A549 (cell line): ENCODE data around the gene ODAD4. TPM values are rescaled to one million over a fixed set of nuclear protein-coding genes. Genes with fewer than 3 reads are reported as not detected.
A peak's percentile ranks its signal among the peaks of the same experiment; 100 is the strongest.

ENCODE experiments used
- ATAC-seq, 2 experiments: fragments of 200-7000 bp in 1 of 2; fragments of >200 bp in 1 of 2; cut with Nextera tagmentation in 1 of 2; cut with Tn5 transposase in 1 of 2; 3 replicates each; pipeline versions ENCODE4 v1.8.0 to v1.9.1; 2018 to 2020; ENCODE audit warnings: mild to moderate bottlenecking in 1 of 2, moderate library complexity in 1 of 2
- CTCF ChIA-PET: fragments of 300-600 bp; sonication (Branson Sonifier 250); formaldehyde crosslinking; extraction: SDS; loops from one replicate; lab custom pipeline; 2021; ENCODE audit warnings: antibody characterized with exemption, inconsistent platforms; lab: Yijun Ruan, JAX
- POLR2A ChIA-PET: fragments of 350-600 bp; formaldehyde crosslinking; extraction: SDS; loops from one replicate; lab custom pipeline; 2021; ENCODE audit warnings: antibody characterized with exemption, inconsistent platforms; lab: Yijun Ruan, JAX
- DNase-seq, 2 experiments: peaks; one replicate each; pipeline versions ENCODE4 v3.0.0 to v3.0.0-alpha.2; 2011 to 2016; ENCODE audit warnings: low read depth in 1 of 2, low spot score in 1 of 2
- FAIRE-seq: peaks from 2 replicates; lab custom pipeline; 2011; peaks lifted over from hg19 to GRCh38; lab: Jason Lieb, UNC
- H3K27ac ChIP-seq, 2 experiments: fragments of >200 bp; sonication (Bioruptor Twin); formaldehyde crosslinking; 3 replicates each; pipeline ENCODE4 v1.5.1; 2016 to 2017
- H3K4me1 ChIP-seq: fragments of >200 bp; sonication (Bioruptor Twin); formaldehyde crosslinking; 3 replicates; pipeline ENCODE4 v1.6.1; 2016
- H3K4me2 ChIP-seq: fragments of >200 bp; sonication (Bioruptor Twin); formaldehyde crosslinking; 3 replicates; pipeline ENCODE4 v1.6.1; 2016
- H3K4me3 ChIP-seq: fragments of >200 bp; sonication (Bioruptor Twin); formaldehyde crosslinking; 3 replicates; pipeline ENCODE4 v1.5.1; 2016
- H3K9me3 ChIP-seq: fragments of >200 bp; sonication (Bioruptor Twin); formaldehyde crosslinking; 3 replicates; pipeline ENCODE4 v1.6.1; 2016
- ATOH8 ChIP-seq: fragments of 250-450 bp; sonication (Bioruptor Pico); IDR thresholded peaks from 2 replicates; pipeline ENCODE4 v1.5.0; 2020; ENCODE audit warnings: low read depth, mild to moderate bottlenecking, moderate library complexity
- BCL3 ChIP-seq: fragments of >200 bp; sonication (Bioruptor Twin); formaldehyde crosslinking; IDR thresholded peaks from 3 replicates; pipeline ENCODE4 v1.6.1; 2016
- CBX8 ChIP-seq: fragments of 200-600 bp; sonication (generic); IDR thresholded peaks from 2 replicates; pipeline ENCODE4 v1.6.1; 2016
- CEBPB ChIP-seq, 2 experiments: fragments of >200 bp in 1 of 2; sonication (Bioruptor Twin) in 1 of 2; formaldehyde crosslinking in 1 of 2; IDR thresholded peaks; 2 replicates each; pipeline ENCODE4 v1.6.1; 2012 to 2016
- CHD4 ChIP-seq: fragments of 200-600 bp; sonication (generic); IDR thresholded peaks from 2 replicates; pipeline ENCODE4 v1.6.1; 2016; ENCODE audit warnings: antibody characterized with exemption, mild to moderate bottlenecking, borderline replicate concordance
- ELK1 ChIP-seq: fragments of 150-350 bp; IDR thresholded peaks from 2 replicates; pipeline ENCODE4 v1.6.1; 2014; ENCODE audit warnings: low read depth, mild to moderate bottlenecking, low read length
- EP300 ChIP-seq, 2 experiments: fragments of >200 bp; sonication (Bioruptor Twin); formaldehyde crosslinking; IDR thresholded peaks; 2 replicates in 1 of 2; 3 replicates in 1 of 2; pipeline ENCODE4 v1.6.1; 2016 to 2017
- ESRRA ChIP-seq: fragments of 150-350 bp; IDR thresholded peaks from 2 replicates; pipeline ENCODE4 v1.6.1; 2014; ENCODE audit warnings: mild to moderate bottlenecking, low read length, borderline replicate concordance
- FOSB ChIP-seq: fragments of 250-450 bp; sonication (Bioruptor Pico); IDR thresholded peaks from 2 replicates; pipeline ENCODE4 v1.5.0; 2020; ENCODE audit warnings: mild to moderate bottlenecking, moderate library complexity
- FOSL2 ChIP-seq, 2 experiments: fragments of 450-650 bp in 1 of 2; fragments of >200 bp in 1 of 2; sonication (Bioruptor Twin) in 1 of 2; formaldehyde crosslinking; IDR thresholded peaks; 2 replicates each; pipeline versions ENCODE4 v1.5.0 to v1.6.1; 2016 to 2020; ENCODE audit warnings: mild to moderate bottlenecking in 1 of 2, moderate library complexity in 1 of 2
- FOXS1 ChIP-seq: fragments of 250-450 bp; sonication (Bioruptor Pico); IDR thresholded peaks from 2 replicates; pipeline ENCODE4 v1.5.0; 2020; ENCODE audit warnings: mild to moderate bottlenecking, moderate library complexity
- GATA3 ChIP-seq: IDR thresholded peaks from 2 replicates; pipeline ENCODE4 v1.6.1; 2012; ENCODE audit warnings: borderline replicate concordance
- HDAC2 ChIP-seq: fragments of 200-600 bp; sonication (generic); IDR thresholded peaks from 2 replicates; pipeline ENCODE4 v1.6.1; 2016
- HOXA7 ChIP-seq: fragments of 250-450 bp; sonication (Bioruptor Pico); IDR thresholded peaks from 2 replicates; pipeline ENCODE4 v1.5.0; 2020; ENCODE audit warnings: mild to moderate bottlenecking, moderate library complexity
- HOXB13 ChIP-seq: fragments of 250-450 bp; sonication (Bioruptor Pico); IDR thresholded peaks from 2 replicates; pipeline ENCODE4 v1.5.0; 2020; ENCODE audit warnings: low read depth, mild to moderate bottlenecking, moderate library complexity
- JUNB ChIP-seq: fragments of >200 bp; sonication (Bioruptor Twin); formaldehyde crosslinking; IDR thresholded peaks from 2 replicates; pipeline ENCODE4 v1.6.1; 2016
- MAX ChIP-seq: IDR thresholded peaks from 2 replicates; pipeline ENCODE4 v1.6.1; 2012
- NFE2L2 ChIP-seq: fragments of 150-350 bp; conservative IDR thresholded peaks from 2 replicates; pipeline ENCODE4 v1.6.1; 2014; ENCODE audit warnings: low read length
- PBX3 ChIP-seq: IDR thresholded peaks from 2 replicates; pipeline ENCODE4 v1.6.1; 2012
- RAD21 ChIP-seq, 2 experiments: fragments of >200 bp in 1 of 2; sonication (Bioruptor Twin) in 1 of 2; formaldehyde crosslinking in 1 of 2; IDR thresholded peaks in 1 of 2; conservative IDR thresholded peaks in 1 of 2; 2 replicates in 1 of 2; 3 replicates in 1 of 2; pipeline ENCODE4 v1.6.1; 2012 to 2018; ENCODE audit warnings: inconsistent platforms in 1 of 2
- RCOR1 ChIP-seq: fragments of 150-350 bp; IDR thresholded peaks from 2 replicates; pipeline ENCODE4 v1.6.1; 2014; ENCODE audit warnings: antibody characterized with exemption, low read length, low read depth
- RFX5 ChIP-seq: fragments of 450-650 bp; IDR thresholded peaks from 2 replicates; pipeline ENCODE4 v1.7.1; 2014; ENCODE audit warnings: antibody characterized with exemption, mild to moderate bottlenecking, moderate library complexity
- SMC3 ChIP-seq: fragments of >200 bp; sonication (Bioruptor Twin); formaldehyde crosslinking; IDR thresholded peaks from 3 replicates; pipeline ENCODE4 v1.6.1; 2018; ENCODE audit warnings: inconsistent platforms
- SREBF2 ChIP-seq: fragments of 450-650 bp; IDR thresholded peaks from 2 replicates; pipeline ENCODE4 v1.6.1; 2014; ENCODE audit warnings: mild to moderate bottlenecking, moderate library complexity
- USF2 ChIP-seq: fragments of 450-650 bp; IDR thresholded peaks from 2 replicates; pipeline ENCODE4 v1.6.1; 2014; ENCODE audit warnings: antibody characterized with exemption
- ZC3H11A ChIP-seq: fragments of 450-650 bp; IDR thresholded peaks from 2 replicates; pipeline ENCODE4 v1.6.1; 2014; ENCODE audit warnings: antibody characterized with exemption, mild to moderate bottlenecking
- ZFP36 ChIP-seq: fragments of 450-650 bp; IDR thresholded peaks from 2 replicates; pipeline ENCODE4 v1.6.1; 2014; ENCODE audit warnings: borderline replicate concordance; ENCODE audit not compliant: partially characterized antibody
- ZNF302 ChIP-seq: fragments of 250-450 bp; sonication (Bioruptor Pico); IDR thresholded peaks from 2 replicates; pipeline ENCODE4 v1.9.0; 2021; ENCODE audit warnings: inconsistent platforms, mild to moderate bottlenecking, moderate library complexity
- ZSCAN20 ChIP-seq: fragments of 250-450 bp; sonication (Bioruptor Pico); IDR thresholded peaks from 2 replicates; pipeline ENCODE4 v1.8.0; 2022; ENCODE audit warnings: mild to moderate bottlenecking, moderate library complexity
- WGBS: methylation state at CpG from one replicate; pipeline ENCODE4 v1.1.6; 2017; ENCODE audit errors: missing lambda C conversion rate; 5-methylcytosine and 5-hydroxymethylcytosine counted together
- polyA plus RNA-seq, 4 experiments: library from polyadenylated mRNA; depleted of rRNA in 3 of 4; stranded (reverse); fragments of >200 nt; fragmentation: RNase III in 1 of 4; extraction: RNeasy Plus Mini Kit Qiagen cat#74134 plus additional on column Dnase treatment in 1 of 4; gene quantifications; 2 replicates in 3 of 4; 3 replicates in 1 of 4; pipeline ENCODE4 v1.2.3, GENCODE V29; 2011 to 2017

The ODAD4 gene
- polyA plus RNA-seq, 2 of the 4 experiments (the other 2 are of a cell fraction): 2.0 to 2.3 TPM

GRCh38 chr17:41906465-41907184, 23.8 kb upstream of the ODAD4 start:
- ChIA-PET POLR2A (interaction anchor here (0.6 to 2.8 kb wide), 3 partner anchors 11 to 217 kb away, joined by 4 to 12 read pairs (median 7); partner anchors contain the start of gene KLHL11), CTCF (interaction anchor here (0.7 to 8.2 kb wide), 6 partner anchors 11 to 28 kb away, joined by 3 to 62 read pairs (median 6); partner anchors contain the start of gene ACLY)
- peak overlapping the region; percentile 18 for H3K4me3 ChIP-seq
- peak; percentile 80 for FAIRE-seq
- 50% methylated on average over 15 of the region's 15 CpGs for WGBS
- H3K4me1 ChIP-seq: peaks cover 91% of the 10 kb centered on the region
- DNase-seq: peak; percentile 65 to 80
- TF ChIP-seq ELK1 (no peak), CEBPB (IDR thresholded peaks at IDR 0.05) (no peak), CBX8 (no peak), ATOH8 (CRISPR knock-in tag) (no peak), RCOR1 (no peak), RFX5 (no peak), ZFP36 (no peak), ZNF302 (CRISPR knock-in tag) (no peak), CHD4 (no peak), HOXB13 (CRISPR knock-in tag) (peak; percentile 64; the same call in 1 of the 2 replicates), MAX (0 out of 2 replicates have a peak, but pooled peaks have one; percentile 32), SREBF2 (no peak), ZSCAN20 (no peak), BCL3 (0 out of 3 replicates have a peak, but pooled peaks have one; percentile 10), HDAC2 (no peak), FOSB (CRISPR knock-in tag) (peak; percentile 52; the same call in 1 of the 2 replicates)
- peak overlapping the region; percentile 93 to 96 for H3K27ac ChIP-seq
- no peaks in the 10 kb centered on the region for H3K9me3 ChIP-seq
- H3K4me2 ChIP-seq: peak overlapping the region; percentile 84
- peak; percentile 2 to 4; a peak in 2 of 6 replicates for ATAC-seq

- ChIA-PET CTCF (interaction anchor here (0.7 to 8.2 kb wide), 9 partner anchors 8 to 161 kb away, joined by 3 to 62 read pairs (median 5); partner anchors contain the start of genes ACLY, NT5C3B and ODAD4), POLR2A (interaction anchor here (0.6 to 2.8 kb wide), 7 partner anchors 11 to 218 kb away, joined by 3 to 12 read pairs (median 7); partner anchors contain the start of genes ACLY and KLHL11)
- Histone ChIP-seq H3K4me2 (peak overlapping the region; percentile 84), H3K27ac (peak overlapping the region; percentile 93 to 96), H3K4me3 (peak overlapping the region; percentile 18), H3K4me1 (peaks cover 91% of the 10 kb centered on the region), H3K9me3 (no peaks in the 10 kb centered on the region)
- ATAC-seq: peak; percentile 16 to 20
- peak; percentile 67 to 86 for DNase-seq
- FAIRE-seq: peak; percentile 84
- WGBS: 18% methylated on average over 8 of the region's 8 CpGs
- TF ChIP-seq NFE2L2: no peak
- peak; percentile 82 for TF ChIP-seq JUNB
- TF ChIP-seq SMC3: 0 out of 3 replicates have a peak, but pooled peaks have one; percentile 12
- peak; percentile 59; the same call in 1 of the 2 replicates for TF ChIP-seq ESRRA
- no peak for TF ChIP-seq FOXS1 (CRISPR knock-in tag)
- no peak for TF ChIP-seq USF2
- TF ChIP-seq BCL3: 0 out of 3 replicates have a peak, but pooled peaks have one; percentile 36
- TF ChIP-seq HOXA7 (CRISPR knock-in tag): no peak
- TF ChIP-seq FOSL2 (IDR thresholded peaks at IDR 0.05): peak; percentile 91
- TF ChIP-seq FOSL2 (CRISPR knock-in tag; IDR thresholded peaks at IDR 0.05): peak; percentile 87
- peak; percentile 25 to 40; a peak in 3 of 5 replicates for TF ChIP-seq RAD21 (conservative IDR thresholded peaks at IDR 0.05 in 1 of 2, IDR thresholded peaks at IDR 0.05 in 1 of 2)
- TF ChIP-seq ZC3H11A: no peak
- peak; percentile 67; the same call in 1 of the 2 replicates for TF ChIP-seq MAX
- peak; percentile 45 to 67; a peak in 2 of 5 replicates for TF ChIP-seq EP300 (IDR thresholded peaks at IDR 0.05)
- TF ChIP-seq GATA3: peak; percentile 67; the same call in 1 of the 2 replicates
- no peak for TF ChIP-seq PBX3
Observed at GRCh38 chr17:41907185-41907556, 23.2 kb upstream of the ODAD4 start.
